ENCODE measurements around the gene PCDH1.

GRCh38 chr5:141852448-141852847, 25.8 kb downstream of the PCDH1 start:
- no peak for TF ChIP-seq CTCF (IDR thresholded peaks at IDR 0.05; ENCODE audit: low read depth, low read length, poor library complexity, severe bottlenecking)
- no peak for TF ChIP-seq EZH2phosphoT487 (IDR thresholded peaks at IDR 0.05; ENCODE audit: borderline replicate concordance, low read length)

Data from DOHH2 (cell line).